Neural cell (in vitro differentiated cells): ENCODE data around the gene EIF4A3. TPM values are rescaled to one million over a fixed set of nuclear protein-coding genes. Genes with fewer than 3 reads are reported as not detected.

Experiments used
- H2AFZ ChIP-seq: fragments of 200-600, 300-800 bp; sonication (generic), shearing (Covaris generic); 2 replicates; pipeline ENCODE4 v1.6.0; 2014; ENCODE audit warnings: low read depth, mild to moderate bottlenecking, antibody characterized with exemption, low read length, moderate library complexity
- H3F3A ChIP-seq: fragments of 200-600 bp; shearing (Covaris generic); 2 replicates; pipeline ENCODE4 v1.6.1; 2016; ENCODE audit warnings: mild to moderate bottlenecking, moderate library complexity, mixed read lengths, antibody characterized with exemption, low read length; ENCODE audit not compliant: insufficient read depth, poor library complexity, severe bottlenecking
- H3K27ac ChIP-seq: fragments of 200-600, 300-800 bp; sonication (generic), shearing (Covaris generic); 2 replicates; pipeline ENCODE4 v1.5.1; 2014; ENCODE audit warnings: mild to moderate bottlenecking, low read length, moderate library complexity
- H3K27me3 ChIP-seq: fragments of 300-800, 200-600 bp; sonication (generic), shearing (Covaris generic); 2 replicates; pipeline ENCODE4 v1.6.0; 2014; ENCODE audit warnings: mild to moderate bottlenecking, low read depth, low read length, moderate library complexity; ENCODE audit not compliant: insufficient read depth
- H3K36me3 ChIP-seq: fragments of 300-800, 200-600 bp; sonication (generic), shearing (Covaris generic); 2 replicates; pipeline ENCODE4 v1.5.1; 2014; ENCODE audit warnings: mild to moderate bottlenecking, antibody characterized with exemption, low read length, moderate library complexity; ENCODE audit not compliant: insufficient read depth
- H3K4me2 ChIP-seq: fragments of 300-800, 200-600 bp; sonication (generic), shearing (Covaris generic); 2 replicates; pipeline ENCODE4 v1.6.0; 2014; ENCODE audit warnings: mild to moderate bottlenecking, low read length
- H3K4me3 ChIP-seq: fragments of 300-800, 200-600 bp; sonication (generic), shearing (Covaris generic); 2 replicates; pipeline ENCODE4 v1.5.1; 2014; ENCODE audit warnings: mild to moderate bottlenecking, low read length, moderate library complexity
- H3K79me2 ChIP-seq: fragments of 200-600 bp; shearing (Covaris generic); replicated peaks from 2 replicates; pipeline ENCODE4 v1.6.0; 2014; ENCODE audit warnings: mild to moderate bottlenecking, low read length, moderate library complexity; ENCODE audit not compliant: insufficient read depth
- H3K9ac ChIP-seq: fragments of 300-800, 200-600 bp; sonication (generic), shearing (Covaris generic); 2 replicates; pipeline ENCODE4 v1.6.1; 2016; ENCODE audit warnings: mild to moderate bottlenecking, low read length, mixed read lengths
- H3K9me2 ChIP-seq: fragments of 200-600 bp; shearing (Covaris generic); 2 replicates; pipeline ENCODE4 v1.6.1; 2016; ENCODE audit warnings: mild to moderate bottlenecking, low read length, mixed read lengths; ENCODE audit not compliant: insufficient read depth
- H3K9me3 ChIP-seq: fragments of 200-600, 300-800 bp; sonication (generic), shearing (Covaris generic); 2 replicates; pipeline ENCODE4 v1.6.1; 2016; ENCODE audit warnings: mild to moderate bottlenecking, mixed run types, low read length, moderate library complexity, mixed read lengths
- H4K20me1 ChIP-seq: fragments of 200-600 bp; shearing (Covaris generic); 2 replicates; pipeline ENCODE4 v1.6.1; 2016; ENCODE audit warnings: mild to moderate bottlenecking, mixed run types; ENCODE audit not compliant: insufficient read depth
- CTCF ChIP-seq: fragments of 450-650 bp; IDR thresholded peaks from 2 replicates; pipeline ENCODE4 v1.5.1; 2014; ENCODE audit warnings: antibody characterized with exemption, mild to moderate bottlenecking, moderate library complexity; ENCODE audit not compliant: poor library complexity, severe bottlenecking
- EP300 ChIP-seq: fragments of 450-650 bp; conservative IDR thresholded peaks from 2 replicates; pipeline ENCODE4 v1.6.1; 2014; ENCODE audit warnings: antibody characterized with exemption, mild to moderate bottlenecking, moderate library complexity; ENCODE audit not compliant: poor library complexity, severe bottlenecking
- EZH2 ChIP-seq: fragments of 200-600, 300-800 bp; shearing (Covaris generic), sonication (generic); IDR thresholded peaks from 2 replicates; pipeline ENCODE4 v1.6.1; 2014; ENCODE audit warnings: antibody characterized with exemption, low read length, borderline replicate concordance, mild to moderate bottlenecking; ENCODE audit not compliant: insufficient read depth, poor library complexity, severe bottlenecking
- MXI1 ChIP-seq: fragments of 450-650 bp; conservative IDR thresholded peaks from 2 replicates; pipeline ENCODE4 v1.6.1; 2014; ENCODE audit warnings: antibody characterized with exemption, mild to moderate bottlenecking; ENCODE audit not compliant: poor library complexity, severe bottlenecking
- POLR2AphosphoS5 ChIP-seq: IDR thresholded peaks from 2 replicates; pipeline ENCODE4 v1.6.1; 2012
- RAD21 ChIP-seq: fragments of 450-650 bp; conservative IDR thresholded peaks from 2 replicates; pipeline ENCODE4 v1.6.1; 2014; ENCODE audit warnings: antibody characterized with exemption, mild to moderate bottlenecking, moderate library complexity
- REST ChIP-seq: IDR thresholded peaks from 2 replicates; pipeline ENCODE4 v1.6.1; 2012; ENCODE audit warnings: borderline replicate concordance
- SMC3 ChIP-seq: fragments of 450-650 bp; conservative IDR thresholded peaks from 2 replicates; pipeline ENCODE4 v1.6.1; 2014; ENCODE audit warnings: antibody characterized with exemption, mild to moderate bottlenecking, moderate library complexity; ENCODE audit not compliant: poor library complexity
- TAF1 ChIP-seq: IDR thresholded peaks from 2 replicates; pipeline ENCODE4 v1.6.1; 2012; ENCODE audit warnings: low read depth
- polyA plus RNA-seq: library from polyadenylated mRNA; depleted of rRNA; stranded (reverse); fragments of >200 nt; gene quantifications from 2 replicates; pipeline ENCODE4 v1.2.3, GENCODE V29; 2014

Gene EIF4A3
- polyA plus RNA-seq, 1 donor from 2014 or later: 109 TPM

- H2AFZ ChIP-seq: no peak overlapping the region
- no peaks in the 10 kb centered on the region for H3K79me2 ChIP-seq
- TF ChIP-seq REST (no peak), EZH2 (no peak), RAD21 (no peak), POLR2AphosphoS5 (no peak), MXI1 (no peak), CTCF (no peak), EP300 (no peak), TAF1 (no peak), SMC3 (no peak)
- no peaks in the 10 kb centered on the region for H3K27me3 ChIP-seq
- no peaks in the 10 kb centered on the region for H3F3A ChIP-seq
- no peak overlapping the region for H3K4me3 ChIP-seq
- no peak overlapping the region for H3K27ac ChIP-seq
- no peaks in the 10 kb centered on the region for H3K36me3 ChIP-seq
- H3K9me2 ChIP-seq: no peaks in the 10 kb centered on the region
- no peaks in the 10 kb centered on the region for H3K9me3 ChIP-seq
- no peak overlapping the region for H3K4me2 ChIP-seq
- no peaks in the 10 kb centered on the region for H4K20me1 ChIP-seq
- H3K9ac ChIP-seq: no peak overlapping the region
Observed at GRCh38 chr17:80180192-80180591, 33.3 kb upstream of the EIF4A3 start.

- Histone ChIP-seq H2AFZ (no peak overlapping the region), H3F3A (no peaks in the 10 kb centered on the region), H3K9ac (no peak overlapping the region), H3K36me3 (no peaks in the 10 kb centered on the region), H3K4me2 (no peak overlapping the region), H3K79me2 (no peaks in the 10 kb centered on the region), H3K9me2 (no peaks in the 10 kb centered on the region), H3K4me3 (no peak overlapping the region), H3K27ac (no peak overlapping the region), H4K20me1 (no peaks in the 10 kb centered on the region), H3K9me3 (no peaks in the 10 kb centered on the region), H3K27me3 (no peaks in the 10 kb centered on the region)
- TF ChIP-seq REST (no peak), EZH2 (no peak), SMC3 (no peak), RAD21 (no peak), MXI1 (no peak), TAF1 (no peak), CTCF (no peak), EP300 (no peak), POLR2AphosphoS5 (no peak)
Observed at GRCh38 chr17:80177986-80178595, 31.2 kb upstream of the EIF4A3 start.
